H9 (cell line): ENCODE results near the gene WAPL. TPM values are rescaled to one million over a fixed set of nuclear protein-coding genes. Genes with fewer than 3 reads are reported as not detected.
"Not testable (repeated sequence)": the region's sequence is repeated elsewhere in the genome, so short reads cannot be mapped to it uniquely, and the experiment has no call there.

Experiments
- DNase-seq: peaks from one replicate; pipeline ENCODE4 v3.0.0-alpha.2; 2017
- H2AFZ ChIP-seq: one replicate; pipeline ENCODE4 v1.6.1; 2013; ENCODE audit warnings: mild to moderate bottlenecking, low read length, control low read depth, moderate library complexity
- H2AK5ac ChIP-seq: 2 replicates; pipeline ENCODE4 v1.6.1; 2013; ENCODE audit warnings: low read length, control low read depth, mixed read lengths; ENCODE audit not compliant: insufficient read length
- H2BK120ac ChIP-seq: one replicate; pipeline ENCODE4 v1.6.1; 2013; ENCODE audit warnings: low read depth, mild to moderate bottlenecking, low read length, control low read depth, inconsistent platforms; ENCODE audit not compliant: poor library complexity, severe bottlenecking
- H2BK12ac ChIP-seq: 2 replicates; pipeline ENCODE4 v1.6.1; 2013; ENCODE audit warnings: low read length, control low read depth, mixed read lengths, low read depth; ENCODE audit not compliant: insufficient read length
- H2BK15ac ChIP-seq: 2 replicates; pipeline ENCODE4 v1.6.1; 2013; ENCODE audit warnings: low read depth, low read length, control low read depth
- H2BK20ac ChIP-seq: one replicate; pipeline ENCODE4 v1.6.1; 2013; ENCODE audit warnings: low read depth, mild to moderate bottlenecking, low read length, control low read depth, inconsistent platforms; ENCODE audit not compliant: poor library complexity, severe bottlenecking
- H2BK5ac ChIP-seq: 2 replicates; pipeline ENCODE4 v1.6.1; 2013; ENCODE audit warnings: low read length, control low read depth, mixed read lengths; ENCODE audit not compliant: insufficient read length
- H3K14ac ChIP-seq: 2 replicates; pipeline ENCODE4 v1.6.1; 2013; ENCODE audit warnings: low read length, control low read depth; ENCODE audit not compliant: insufficient read depth
- H3K18ac ChIP-seq: 2 replicates; pipeline ENCODE4 v1.6.1; 2013; ENCODE audit warnings: low read depth, mild to moderate bottlenecking, mixed read lengths, low read length, control low read depth; ENCODE audit not compliant: insufficient read length
- H3K23ac ChIP-seq: 2 replicates; pipeline ENCODE4 v1.6.1; 2013; ENCODE audit warnings: low read length, control low read depth, mixed read lengths, low read depth; ENCODE audit not compliant: insufficient read length
- H3K23me2 ChIP-seq: 2 replicates; pipeline ENCODE4 v1.6.1; 2013; ENCODE audit warnings: low read depth, mild to moderate bottlenecking, mixed read lengths, low read length, control low read depth; ENCODE audit not compliant: insufficient read length, poor library complexity, severe bottlenecking
- H3K27ac ChIP-seq: 2 replicates; pipeline ENCODE4 v1.5.1; 2013; ENCODE audit warnings: low read length, control low read depth, mixed read lengths, low read depth; ENCODE audit not compliant: insufficient read length
- H3K27me3 ChIP-seq: 2 replicates; pipeline ENCODE4 v1.6.1; 2013; ENCODE audit warnings: low read length, control low read depth, inconsistent platforms; ENCODE audit not compliant: insufficient read depth
- H3K4ac ChIP-seq: 2 replicates; pipeline ENCODE4 v1.6.1; 2013; ENCODE audit warnings: low read depth, mild to moderate bottlenecking, control low read depth, inconsistent platforms, low read length, moderate library complexity
- H3K4me1 ChIP-seq: 2 replicates; pipeline ENCODE4 v1.6.1; 2013; ENCODE audit warnings: low read length, control low read depth, inconsistent platforms; ENCODE audit not compliant: insufficient read depth
- H3K4me2 ChIP-seq: 2 replicates; pipeline ENCODE4 v1.6.1; 2013; ENCODE audit warnings: low read length, control low read depth, mixed read lengths; ENCODE audit not compliant: insufficient read length, insufficient read depth
- H3K56ac ChIP-seq: 2 replicates; pipeline ENCODE4 v1.6.1; 2013; ENCODE audit warnings: low read depth, mild to moderate bottlenecking, mixed read lengths, low read length, control low read depth; ENCODE audit not compliant: insufficient read length
- H3K79me1 ChIP-seq: 2 replicates; pipeline ENCODE4 v1.6.1; 2013; ENCODE audit warnings: low read depth, mild to moderate bottlenecking, moderate library complexity, low read length, control low read depth, inconsistent platforms; ENCODE audit not compliant: insufficient read depth, poor library complexity, severe bottlenecking
- H3K79me2 ChIP-seq: 2 replicates; pipeline ENCODE4 v1.6.1; 2013; ENCODE audit warnings: low read length, control low read depth, inconsistent platforms; ENCODE audit not compliant: insufficient read depth
- H3K9ac ChIP-seq: 2 replicates; pipeline ENCODE4 v1.6.1; 2013; ENCODE audit warnings: low read length, control low read depth, mixed read lengths; ENCODE audit not compliant: insufficient read length; ENCODE audit errors: extremely low read depth
- H3K9me3 ChIP-seq: one replicate; pipeline ENCODE4 v1.6.1; 2013; ENCODE audit warnings: low read depth, low read length, inconsistent platforms; ENCODE audit not compliant: control insufficient read depth
- H3T11ph ChIP-seq: one replicate; pipeline ENCODE4 v1.6.1; 2013; ENCODE audit warnings: mild to moderate bottlenecking, low read length, control low read depth, inconsistent platforms
- H4K20me1 ChIP-seq: one replicate; pipeline ENCODE4 v1.6.1; 2013; ENCODE audit not compliant: control insufficient read depth, insufficient read length, insufficient read depth
- H4K5ac ChIP-seq: 2 replicates; pipeline ENCODE4 v1.6.1; 2013; ENCODE audit warnings: low read depth, mild to moderate bottlenecking, mixed read lengths, low read length, control low read depth; ENCODE audit not compliant: insufficient read length
- H4K8ac ChIP-seq: replicated peaks from 2 replicates; pipeline ENCODE4 v1.6.1; 2013; ENCODE audit warnings: low read length, control low read depth, mixed read lengths, low read depth; ENCODE audit not compliant: insufficient read length
- H4K91ac ChIP-seq: 2 replicates; pipeline ENCODE4 v1.6.1; 2013; ENCODE audit warnings: low read depth, mild to moderate bottlenecking, moderate library complexity, mixed read lengths, low read length, control low read depth; ENCODE audit not compliant: insufficient read length
- H3K27ac Mint-ChIP-seq, 3 experiments: 2 replicates in 2 of 3; 3 replicates in 1 of 3; pipeline ENCODE4 v1.8.0; 2020 to 2021; ENCODE audit warnings: mixed read lengths in 3 of 3, mild to moderate bottlenecking in 1 of 3, moderate library complexity in 1 of 3
- H3K27me3 Mint-ChIP-seq: 2 replicates; pipeline ENCODE4 v1.8.0; 2021; ENCODE audit warnings: low read depth, mild to moderate bottlenecking, moderate library complexity, mixed read lengths
- H3K36me3 Mint-ChIP-seq, 3 experiments: 2 replicates in 2 of 3; 3 replicates in 1 of 3; pipeline ENCODE4 v1.8.0; 2020 to 2021; ENCODE audit warnings: low read depth in 3 of 3, mixed read lengths in 3 of 3; ENCODE audit not compliant: insufficient read depth in 1 of 3
- H3K4me1 Mint-ChIP-seq, 2 experiments: 2 replicates each; pipeline ENCODE4 v1.8.0; 2020; ENCODE audit warnings: mixed read lengths in 2 of 2
- H3K4me3 Mint-ChIP-seq, 2 experiments: 2 replicates in 1 of 2; 3 replicates in 1 of 2; pipeline ENCODE4 v1.8.0; 2020 to 2021; ENCODE audit warnings: mild to moderate bottlenecking in 2 of 2, mixed read lengths in 2 of 2, moderate library complexity in 1 of 2
- H3K9me3 Mint-ChIP-seq, 2 experiments: 2 replicates in 1 of 2; 3 replicates in 1 of 2; pipeline ENCODE4 v1.8.0; 2020; ENCODE audit warnings: mild to moderate bottlenecking in 2 of 2, mixed read lengths in 2 of 2, moderate library complexity in 1 of 2
- CTCF ChIP-seq: fragments of 200-600 bp; sonication (generic); conservative IDR thresholded peaks from 3 replicates; pipeline ENCODE4 v1.8.0; 2021; ENCODE audit warnings: antibody characterized with exemption, mild to moderate bottlenecking
- whole genome bisulfite sequencing: extraction: QIAGEN DNeasy Blood & Tissue Kit; methylation state at CpG from one replicate; pipeline ENCODE4 v1.1.7; 2013; ENCODE audit warnings: missing lambda C conversion rate, low lambda C conversion rate, mixed read lengths; ENCODE audit not compliant: insufficient read length; ENCODE audit errors: extremely low coverage; 5-methylcytosine and 5-hydroxymethylcytosine counted together
- total RNA-seq: library from RNA; stranded (reverse); gene quantifications from 2 replicates; pipeline ENCODE4 v1.2.1, GENCODE V29; 2021

The WAPL gene
- total RNA-seq, 1 experiment from 2014 or later = 61.4 TPM

GRCh38 chr10:86566518-86566917, 44.9 kb upstream of the WAPL start:
- not testable (repeated sequence) for H3K4me3 Mint-ChIP-seq, H2BK5ac ChIP-seq, H4K8ac ChIP-seq, H2BK20ac ChIP-seq, H3K23me2 ChIP-seq, H3K79me1 ChIP-seq, H3K4me2 ChIP-seq, H3K18ac ChIP-seq, H4K5ac ChIP-seq, H3T11ph ChIP-seq, H3K36me3 Mint-ChIP-seq, H2BK120ac ChIP-seq, H3K27ac ChIP-seq, H2AFZ ChIP-seq, H2BK12ac ChIP-seq, H3K9ac ChIP-seq, H3K56ac ChIP-seq, H3K4ac ChIP-seq, H3K4me1 ChIP-seq, H3K14ac ChIP-seq, H3K27me3 Mint-ChIP-seq, H3K27ac Mint-ChIP-seq, H3K9me3 ChIP-seq, H3K23ac ChIP-seq, H4K20me1 ChIP-seq, DNase-seq, H2BK15ac ChIP-seq, H3K79me2 ChIP-seq, H3K27me3 ChIP-seq, H4K91ac ChIP-seq, H2AK5ac ChIP-seq, H3K9me3 Mint-ChIP-seq
- peaks cover 13 to 15% of the 10 kb centered on the region in 2 experiments for H3K4me1 Mint-ChIP-seq
- no CpG with 5 or more reads among the region's 2 CpGs for WGBS
- TF ChIP-seq CTCF = peak; percentile 36; the same call in 2 of the 3 replicates

- H2BK12ac ChIP-seq, H3K4me2 ChIP-seq, H3K4ac ChIP-seq, H2BK5ac ChIP-seq, H2AK5ac ChIP-seq, H2BK120ac ChIP-seq, H3K4me3 Mint-ChIP-seq, H3K9me3 Mint-ChIP-seq, H3K79me2 ChIP-seq, H3K56ac ChIP-seq, H4K8ac ChIP-seq, H3K18ac ChIP-seq, H3K9me3 ChIP-seq, H3K27ac ChIP-seq, H2AFZ ChIP-seq, H3K27me3 ChIP-seq, H3K36me3 Mint-ChIP-seq, H4K20me1 ChIP-seq, H3K4me1 Mint-ChIP-seq, H3K23ac ChIP-seq, H3T11ph ChIP-seq, H3K27me3 Mint-ChIP-seq, H2BK20ac ChIP-seq, H3K79me1 ChIP-seq, DNase-seq, H3K27ac Mint-ChIP-seq, H3K14ac ChIP-seq, H3K9ac ChIP-seq, H4K91ac ChIP-seq, H3K4me1 ChIP-seq, H4K5ac ChIP-seq, H3K23me2 ChIP-seq, H2BK15ac ChIP-seq: not testable (repeated sequence)
- WGBS = no CpG with 5 or more reads among the region's 6 CpGs
These were observed 41.7 kb upstream of the WAPL start for GRCh38 chr10:86563338-86563737.
